ENCODE measurements around the gene IGDCC3.

DNA sequence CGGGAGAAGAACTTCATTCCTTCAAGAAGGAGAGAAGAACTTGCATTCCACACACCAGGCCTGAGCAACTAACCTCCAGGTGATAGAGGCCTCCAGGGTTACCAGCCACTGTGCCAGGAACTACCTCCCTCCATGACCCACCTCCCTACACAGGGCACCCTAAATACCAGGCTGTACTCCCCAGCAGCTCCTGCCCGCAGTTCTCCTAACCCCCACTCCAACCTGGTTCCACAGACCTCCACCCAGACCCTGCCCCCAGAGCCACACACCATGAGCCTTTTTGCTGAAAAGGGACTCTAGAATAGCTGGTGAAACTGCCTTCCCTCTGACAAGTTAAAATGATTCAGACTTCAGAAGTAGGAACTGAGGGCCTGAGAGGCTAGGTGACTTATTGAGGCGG, 8.2 kb downstream of the IGDCC3 start:
- TF ChIP-seq CTCF (IDR thresholded peaks at IDR 0.05) = no peak
- TF ChIP-seq POLR2A (IDR thresholded peaks at IDR 0.05) = no peak

Measured in testis (tissue), 2 donors.